ENCODE measurements around the gene RNF220. TPM values are rescaled to one million over a fixed set of nuclear protein-coding genes. Genes with fewer than 3 reads are reported as not detected.
A peak's percentile ranks its signal among the peaks of the same experiment; 100 is the strongest.

Gene RNF220
- total RNA-seq, 4 donors from 2014 or later, result 45.8 to 169 (median 89.4) TPM

DNA sequence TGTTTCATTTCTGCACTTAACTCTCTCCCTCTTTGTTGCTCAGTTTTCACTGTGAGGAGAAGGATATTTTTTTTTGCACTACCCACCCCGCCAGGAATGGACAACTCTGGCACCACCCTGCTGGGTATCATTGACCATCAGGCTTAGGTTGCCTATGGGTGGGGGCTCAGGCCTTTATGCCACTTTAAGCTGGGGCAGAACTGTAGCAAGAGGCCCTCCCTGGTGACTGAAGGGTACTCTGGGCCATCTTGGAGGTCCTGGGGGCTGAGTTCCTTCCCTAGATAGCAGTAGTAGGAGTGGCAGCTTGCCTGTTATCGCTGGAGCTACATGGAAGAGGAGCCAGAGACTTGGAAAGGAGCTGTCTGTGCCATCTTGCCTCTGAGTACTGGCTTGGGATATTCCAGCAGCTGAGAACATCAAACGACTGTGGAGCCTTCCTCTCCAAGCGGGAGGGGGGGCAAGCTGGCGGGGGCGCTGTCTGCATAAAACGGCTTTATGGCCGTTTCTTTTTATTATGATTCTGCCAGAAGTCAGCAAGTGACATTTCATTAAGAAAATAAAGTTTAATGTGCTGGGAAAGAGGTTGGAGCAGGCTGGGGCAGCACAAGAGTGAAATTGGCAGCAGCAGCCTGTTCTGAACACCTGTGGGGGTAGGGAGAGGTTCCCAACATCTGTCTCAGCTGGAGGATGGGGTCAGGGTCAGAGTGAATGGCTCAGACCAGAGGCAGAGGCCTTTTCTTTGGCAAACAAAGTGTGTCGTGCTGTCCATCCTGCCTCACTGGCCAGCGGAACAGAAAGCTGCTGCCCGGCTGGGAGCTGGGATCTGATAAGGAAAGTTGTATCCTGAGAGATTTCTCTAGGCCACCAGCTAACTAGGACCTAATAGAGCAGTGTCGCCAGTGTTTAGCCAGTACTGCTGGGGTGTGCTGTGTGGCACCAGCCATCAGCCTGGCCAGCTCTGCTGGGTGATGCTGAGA is 236.4 kb downstream of the RNF220 start:
- intact Hi-C loops (cut with DNase I; ENCODE audit: low total_unique reads), result no loop called here
- peak overlapping the region in 1 of 4 donors; percentile 80 for H3K27ac ChIP-seq

DNA sequence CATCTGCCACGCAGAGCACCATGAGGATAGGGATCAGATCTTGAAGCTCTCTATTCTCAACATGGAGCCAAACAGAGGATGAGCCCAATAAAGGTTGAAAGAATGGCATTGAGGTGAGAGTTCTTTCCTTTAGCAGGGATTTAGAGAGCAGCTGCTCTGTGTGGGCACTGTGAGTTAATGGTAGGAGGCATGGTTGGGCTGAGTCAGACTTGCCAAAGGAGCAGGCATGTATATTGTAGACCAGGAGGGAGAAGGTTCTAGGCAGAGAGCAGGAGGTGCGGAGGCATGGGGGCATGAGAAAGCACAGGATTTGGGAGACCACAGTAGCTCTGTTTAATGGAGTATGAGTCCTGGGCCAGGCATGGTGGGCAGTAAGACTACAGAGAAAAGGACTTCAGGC is 237.2 kb downstream of the RNF220 start:
- intact Hi-C loops (cut with DNase I; ENCODE audit: low total_unique reads), result no loop called here
- Histone ChIP-seq H3K27me3 (no peaks in the 10 kb centered on the region), H3K4me3 (no peak overlapping the region), H3K4me1 (peaks cover 0 to 56% (median 10%) of the 10 kb centered on the region in 4 donors), H3K36me3 (no peaks in the 10 kb centered on the region), H3K9me3 (no peaks in the 10 kb centered on the region), H3K27ac (peak overlapping the region in 3 of 4 donors; percentile 3 to 80 (median 22))
- 94 to 100% methylated on average over 1 to 2 of the region's 2 CpGs for WGBS, 2 donors (ENCODE audit: low coverage in 1 of 2)
- no peak for TF ChIP-seq POLR2AphosphoS5 (IDR thresholded peaks at IDR 0.05)
- no peak for DNase-seq
- in situ Hi-C loops (cut with MboI; ENCODE audit: low pct_ligation_motif_present in 1 of 4, low pct_unique_long_range_greater_than_20kb in 1 of 4, low sequenced_read_pairs in 3 of 4), result no loop called here

More for the DNA sequence above, 236.4 kb downstream of the RNF220 start:
- Histone ChIP-seq H3K4me3 (no peak overlapping the region), H3K27me3 (no peaks in the 10 kb centered on the region), H3K9me3 (no peaks in the 10 kb centered on the region), H3K36me3 (peaks cover 0 to 6% (median 3%) of the 10 kb centered on the region in 4 donors), H3K4me1 (peaks cover 0 to 56% (median 15%) of the 10 kb centered on the region in 4 donors)
- in situ Hi-C loops (cut with MboI; ENCODE audit: low pct_ligation_motif_present in 1 of 4, low pct_unique_long_range_greater_than_20kb in 1 of 4, low sequenced_read_pairs in 3 of 4), result no loop called here
- WGBS, 2 donors (ENCODE audit: low coverage in 1 of 2), result 79 to 94% methylated on average over 3 to 12 of the region's 12 CpGs
- TF ChIP-seq, protein P1, sequence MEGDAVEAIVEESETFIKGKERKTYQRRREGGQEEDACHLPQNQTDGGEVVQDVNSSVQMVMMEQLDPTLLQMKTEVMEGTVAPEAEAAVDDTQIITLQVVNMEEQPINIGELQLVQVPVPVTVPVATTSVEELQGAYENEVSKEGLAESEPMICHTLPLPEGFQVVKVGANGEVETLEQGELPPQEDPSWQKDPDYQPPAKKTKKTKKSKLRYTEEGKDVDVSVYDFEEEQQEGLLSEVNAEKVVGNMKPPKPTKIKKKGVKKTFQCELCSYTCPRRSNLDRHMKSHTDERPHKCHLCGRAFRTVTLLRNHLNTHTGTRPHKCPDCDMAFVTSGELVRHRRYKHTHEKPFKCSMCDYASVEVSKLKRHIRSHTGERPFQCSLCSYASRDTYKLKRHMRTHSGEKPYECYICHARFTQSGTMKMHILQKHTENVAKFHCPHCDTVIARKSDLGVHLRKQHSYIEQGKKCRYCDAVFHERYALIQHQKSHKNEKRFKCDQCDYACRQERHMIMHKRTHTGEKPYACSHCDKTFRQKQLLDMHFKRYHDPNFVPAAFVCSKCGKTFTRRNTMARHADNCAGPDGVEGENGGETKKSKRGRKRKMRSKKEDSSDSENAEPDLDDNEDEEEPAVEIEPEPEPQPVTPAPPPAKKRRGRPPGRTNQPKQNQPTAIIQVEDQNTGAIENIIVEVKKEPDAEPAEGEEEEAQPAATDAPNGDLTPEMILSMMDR (IDR thresholded peaks at IDR 0.05), result no peak
- TF ChIP-seq POLR2A (IDR thresholded peaks at IDR 0.05) (no peak), POLR2AphosphoS5 (IDR thresholded peaks at IDR 0.05) (no peak), EP300 (IDR thresholded peaks at IDR 0.05; ENCODE audit: low read depth) (no peak)
- DNase-seq, result no peak

GRCh38 chr1:44642925-44643324 is 237.9 kb downstream of the RNF220 start:
- Histone ChIP-seq H3K36me3 (no peaks in the 10 kb centered on the region), H3K27ac (peak overlapping the region in 3 of 4 donors; percentile 73 to 89 (median 80))

GRCh38 chr1:44643721-44644334 is 238.8 kb downstream of the RNF220 start:
- no peaks in the 10 kb centered on the region for H3K9me3 ChIP-seq
- in situ Hi-C loops (cut with MboI; ENCODE audit: low pct_ligation_motif_present in 1 of 4, low pct_unique_long_range_greater_than_20kb in 1 of 4, low sequenced_read_pairs in 3 of 4), result no loop called here
- H3K27ac ChIP-seq, result peak overlapping the region in 3 of 4 donors; percentile 73 to 89 (median 80)
- no peak overlapping the region for H3K4me3 ChIP-seq
- 64 to 79% methylated on average over 4 to 9 of the region's 9 CpGs for WGBS, 2 donors (ENCODE audit: low coverage in 1 of 2)
- H3K27me3 ChIP-seq, result no peaks in the 10 kb centered on the region
- DNase-seq, result no peak
- no peaks in the 10 kb centered on the region for H3K36me3 ChIP-seq
- peaks cover 0 to 43% (median 9%) of the 10 kb centered on the region in 4 donors for H3K4me1 ChIP-seq
- TF ChIP-seq POLR2AphosphoS5 (IDR thresholded peaks at IDR 0.05) (no peak), EP300 (IDR thresholded peaks at IDR 0.05; ENCODE audit: low read depth) (no peak), POLR2A (IDR thresholded peaks at IDR 0.05) (no peak)
- TF ChIP-seq, protein P1 (IDR thresholded peaks at IDR 0.05), result no peak
- intact Hi-C loops (cut with DNase I; ENCODE audit: low total_unique reads), result no loop called here

More at GRCh38 chr1:44642925-44643324, 237.9 kb downstream of the RNF220 start:
- in situ Hi-C loops (cut with MboI; ENCODE audit: low pct_ligation_motif_present in 1 of 4, low pct_unique_long_range_greater_than_20kb in 1 of 4, low sequenced_read_pairs in 3 of 4), result no loop called here
- Histone ChIP-seq H3K9me3 (no peaks in the 10 kb centered on the region), H3K4me3 (no peak overlapping the region), H3K4me1 (peaks cover 0 to 50% (median 9%) of the 10 kb centered on the region in 4 donors), H3K27me3 (no peaks in the 10 kb centered on the region)
- intact Hi-C loops (cut with DNase I; ENCODE audit: low total_unique reads), result no loop called here
- 78% methylated on average over 3 of the region's 3 CpGs; no CpG with 5 or more reads in 1 of the 2 donors for WGBS, 2 donors (ENCODE audit: low coverage in 1 of 2)
- no peak for TF ChIP-seq POLR2AphosphoS5 (IDR thresholded peaks at IDR 0.05)
- TF ChIP-seq EP300 (IDR thresholded peaks at IDR 0.05; ENCODE audit: low read depth), result no peak
- TF ChIP-seq, protein P1 (IDR thresholded peaks at IDR 0.05), result no peak
- TF ChIP-seq POLR2A (IDR thresholded peaks at IDR 0.05), result no peak
- DNase-seq, result no peak
